Measurements from ENCODE around the gene ENTR1. TPM values are rescaled to one million over a fixed set of nuclear protein-coding genes. Genes with fewer than 3 reads are reported as not detected.

Gene ENTR1
- polyA plus RNA-seq, 2 donors: 20.1 to 24.2 TPM

DNA sequence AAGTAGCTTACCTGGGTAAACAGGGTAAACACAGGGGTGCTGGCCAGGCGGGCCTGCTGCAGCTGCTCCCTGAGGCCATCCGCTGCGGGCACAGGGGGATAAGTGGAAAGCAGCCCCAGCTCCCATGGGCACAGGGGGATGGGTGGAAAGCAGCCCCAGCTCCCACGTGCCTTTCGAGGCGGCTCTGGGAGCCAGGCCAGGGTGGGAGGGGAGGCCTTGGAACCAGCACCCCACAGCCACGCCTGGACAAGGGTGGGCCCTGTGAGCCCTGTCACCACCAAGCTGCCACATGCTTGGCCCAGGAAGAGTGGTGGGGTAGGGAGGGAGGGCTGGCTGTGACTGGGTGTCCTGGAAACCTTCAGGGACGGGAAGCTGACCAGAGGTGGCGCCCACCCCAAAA is 29.1 kb downstream of the ENTR1 start:
- no peaks in the 10 kb centered on the region for H3K9me3 ChIP-seq (ENCODE audit: control insufficient read depth in 2 of 2, insufficient read depth in 1 of 2, low read depth in 1 of 2, low read length in 1 of 2)
- 75 to 83% methylated on average over 9 of the region's 9 CpGs for WGBS, 2 donors
- peaks cover 14 to 52% of the 10 kb centered on the region in 2 donors for H3K36me3 ChIP-seq (ENCODE audit: control insufficient read depth in 2 of 2, insufficient read depth in 2 of 2, low read length in 1 of 2)
- H3K27me3 ChIP-seq (ENCODE audit: control insufficient read depth in 1 of 2, insufficient read depth in 2 of 2, low read length in 2 of 2): no peaks in the 10 kb centered on the region
- no peak overlapping the region for H3K27ac ChIP-seq (ENCODE audit: low read depth in 2 of 2, low read length in 1 of 2)
- no peaks in the 10 kb centered on the region for H3K4me1 ChIP-seq (ENCODE audit: control insufficient read depth in 2 of 2, insufficient read depth in 2 of 2, low read length in 1 of 2)
- no peak overlapping the region for H3K4me3 ChIP-seq (ENCODE audit: low read depth in 1 of 2, low read length in 2 of 2)

DNA sequence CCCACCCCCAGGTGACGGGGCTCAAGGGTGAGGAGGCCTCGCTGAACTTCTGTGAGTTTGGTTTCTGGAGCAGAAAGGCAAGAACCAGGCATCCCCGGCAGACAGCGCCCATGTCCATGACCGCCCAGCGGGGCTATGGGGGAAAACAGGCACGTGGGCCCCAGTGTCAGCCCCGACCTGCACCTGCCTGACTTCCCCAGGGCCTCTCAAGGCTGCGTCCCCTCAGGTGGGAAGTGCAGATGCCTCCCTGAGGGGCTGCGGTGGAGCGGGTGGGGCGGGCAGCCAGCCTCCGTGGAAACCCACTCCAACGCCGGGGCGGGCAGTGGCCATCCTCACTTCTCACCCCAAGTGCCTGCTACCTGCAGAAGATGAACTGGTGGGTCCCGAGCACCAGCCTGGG is 30.0 kb downstream of the ENTR1 start:
- Histone ChIP-seq H3K4me1 (ENCODE audit: control insufficient read depth in 2 of 2, insufficient read depth in 2 of 2, low read length in 1 of 2) (no peaks in the 10 kb centered on the region), H3K27ac (ENCODE audit: low read depth in 2 of 2, low read length in 1 of 2) (no peak overlapping the region), H3K36me3 (ENCODE audit: control insufficient read depth in 2 of 2, insufficient read depth in 2 of 2, low read length in 1 of 2) (peaks cover 14 to 52% of the 10 kb centered on the region in 2 donors), H3K27me3 (ENCODE audit: control insufficient read depth in 1 of 2, insufficient read depth in 2 of 2, low read length in 2 of 2) (no peaks in the 10 kb centered on the region), H3K4me3 (ENCODE audit: low read depth in 1 of 2, low read length in 2 of 2) (no peak overlapping the region), H3K9me3 (ENCODE audit: control insufficient read depth in 2 of 2, insufficient read depth in 1 of 2, low read depth in 1 of 2, low read length in 1 of 2) (no peaks in the 10 kb centered on the region)
- 92 to 93% methylated on average over 17 of the region's 17 CpGs for WGBS, 2 donors

DNA sequence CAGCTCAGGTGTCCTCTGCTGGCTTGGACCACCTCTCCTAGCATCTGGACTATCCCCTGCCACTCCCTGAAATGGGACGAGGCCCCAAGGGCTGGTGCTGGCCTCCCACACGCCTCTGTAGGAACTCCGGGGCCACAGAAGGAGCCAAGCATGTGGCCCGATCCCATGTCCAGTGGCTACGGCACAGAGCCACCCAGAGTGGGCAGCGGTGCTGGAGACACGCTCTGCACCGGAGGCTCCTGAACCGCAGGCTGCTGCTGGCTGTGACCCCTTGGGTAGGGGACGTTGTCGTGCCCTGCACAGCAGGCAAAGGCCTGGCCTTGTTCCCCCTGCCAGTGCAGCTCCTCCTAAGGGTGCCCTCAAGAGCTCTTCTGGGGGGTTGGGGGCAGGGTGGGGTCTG is 30.5 kb downstream of the ENTR1 start:
- no peaks in the 10 kb centered on the region for H3K27me3 ChIP-seq (ENCODE audit: control insufficient read depth in 1 of 2, insufficient read depth in 2 of 2, low read length in 2 of 2)
- no peak overlapping the region for H3K27ac ChIP-seq (ENCODE audit: low read depth in 2 of 2, low read length in 1 of 2)
- H3K4me1 ChIP-seq (ENCODE audit: control insufficient read depth in 2 of 2, insufficient read depth in 2 of 2, low read length in 1 of 2): no peaks in the 10 kb centered on the region
- no peaks in the 10 kb centered on the region for H3K9me3 ChIP-seq (ENCODE audit: control insufficient read depth in 2 of 2, insufficient read depth in 1 of 2, low read depth in 1 of 2, low read length in 1 of 2)
- no peak overlapping the region for H3K4me3 ChIP-seq (ENCODE audit: low read depth in 1 of 2, low read length in 2 of 2)
- WGBS, 2 donors: 86 to 92% methylated on average over 11 of the region's 11 CpGs
- H3K36me3 ChIP-seq (ENCODE audit: control insufficient read depth in 2 of 2, insufficient read depth in 2 of 2, low read length in 1 of 2): peaks cover 12 to 52% of the 10 kb centered on the region in 2 donors

- Histone ChIP-seq H3K4me1 (ENCODE audit: control insufficient read depth in 2 of 2, insufficient read depth in 2 of 2, low read length in 1 of 2) (no peaks in the 10 kb centered on the region), H3K36me3 (ENCODE audit: control insufficient read depth in 2 of 2, insufficient read depth in 2 of 2, low read length in 1 of 2) (peaks cover 12 to 51% of the 10 kb centered on the region in 2 donors)
These were observed 31.0 kb downstream of the ENTR1 start for GRCh38 chr9:136379401-136379800.

DNA sequence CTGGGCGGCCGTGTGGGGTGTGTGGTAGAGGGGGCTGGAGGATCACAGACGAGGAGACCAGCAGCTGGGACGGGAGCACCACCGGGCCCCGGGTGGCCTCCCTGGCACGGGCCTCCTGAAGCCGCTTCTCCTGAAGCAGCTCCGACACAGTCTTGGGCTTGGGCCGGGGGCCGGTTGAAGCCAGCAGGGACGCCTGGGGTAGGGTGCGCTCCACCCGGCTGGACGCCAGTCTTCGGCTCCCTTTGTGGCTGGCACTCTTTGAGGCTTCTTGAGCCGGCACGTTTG is 31.5 kb downstream of the ENTR1 start:
- Histone ChIP-seq H3K4me1 (ENCODE audit: control insufficient read depth in 2 of 2, insufficient read depth in 2 of 2, low read length in 1 of 2) (no peaks in the 10 kb centered on the region), H3K9me3 (ENCODE audit: control insufficient read depth in 2 of 2, insufficient read depth in 1 of 2, low read depth in 1 of 2, low read length in 1 of 2) (no peaks in the 10 kb centered on the region), H3K27ac (ENCODE audit: low read depth in 2 of 2, low read length in 1 of 2) (no peak overlapping the region), H3K4me3 (ENCODE audit: low read depth in 1 of 2, low read length in 2 of 2) (no peak overlapping the region), H3K27me3 (ENCODE audit: control insufficient read depth in 1 of 2, insufficient read depth in 2 of 2, low read length in 2 of 2) (no peaks in the 10 kb centered on the region), H3K36me3 (ENCODE audit: control insufficient read depth in 2 of 2, insufficient read depth in 2 of 2, low read length in 1 of 2) (peaks cover 9 to 47% of the 10 kb centered on the region in 2 donors)
- WGBS, 2 donors: 87 to 91% methylated on average over 15 to 18 of the region's 18 CpGs

More at GRCh38 chr9:136379401-136379800, 31.0 kb downstream of the ENTR1 start:
- H3K9me3 ChIP-seq (ENCODE audit: control insufficient read depth in 2 of 2, insufficient read depth in 1 of 2, low read depth in 1 of 2, low read length in 1 of 2): no peaks in the 10 kb centered on the region
- H3K4me3 ChIP-seq (ENCODE audit: low read depth in 1 of 2, low read length in 2 of 2): no peak overlapping the region
- WGBS, 2 donors: 93 to 94% methylated on average over 11 of the region's 11 CpGs
- H3K27me3 ChIP-seq (ENCODE audit: control insufficient read depth in 1 of 2, insufficient read depth in 2 of 2, low read length in 2 of 2): no peaks in the 10 kb centered on the region
- no peak overlapping the region for H3K27ac ChIP-seq (ENCODE audit: low read depth in 2 of 2, low read length in 1 of 2)

GRCh38 chr9:136378170-136379002 is 32.0 kb downstream of the ENTR1 start:
- peaks cover 7 to 43% of the 10 kb centered on the region in 2 donors for H3K36me3 ChIP-seq (ENCODE audit: control insufficient read depth in 2 of 2, insufficient read depth in 2 of 2, low read length in 1 of 2)
- WGBS, 2 donors: 83 to 88% methylated on average over 28 of the region's 28 CpGs

GRCh38 chr9:136377341-136378169 is 32.9 kb downstream of the ENTR1 start:
- H3K36me3 ChIP-seq (ENCODE audit: control insufficient read depth in 2 of 2, insufficient read depth in 2 of 2, low read length in 1 of 2): peaks cover 0 to 35% of the 10 kb centered on the region in 2 donors

More at GRCh38 chr9:136378170-136379002, 32.0 kb downstream of the ENTR1 start:
- Histone ChIP-seq H3K27me3 (ENCODE audit: control insufficient read depth in 1 of 2, insufficient read depth in 2 of 2, low read length in 2 of 2) (no peaks in the 10 kb centered on the region), H3K9me3 (ENCODE audit: control insufficient read depth in 2 of 2, insufficient read depth in 1 of 2, low read depth in 1 of 2, low read length in 1 of 2) (no peaks in the 10 kb centered on the region), H3K4me3 (ENCODE audit: low read depth in 1 of 2, low read length in 2 of 2) (no peak overlapping the region), H3K27ac (ENCODE audit: low read depth in 2 of 2, low read length in 1 of 2) (no peak overlapping the region), H3K4me1 (ENCODE audit: control insufficient read depth in 2 of 2, insufficient read depth in 2 of 2, low read length in 1 of 2) (peaks cover 0 to 2% of the 10 kb centered on the region in 2 donors)

GRCh38 chr9:136376457-136376856 is 34.0 kb downstream of the ENTR1 start:
- peaks cover 0 to 15% of the 10 kb centered on the region in 2 donors for H3K4me1 ChIP-seq (ENCODE audit: control insufficient read depth in 2 of 2, insufficient read depth in 2 of 2, low read length in 1 of 2)
- H3K36me3 ChIP-seq (ENCODE audit: control insufficient read depth in 2 of 2, insufficient read depth in 2 of 2, low read length in 1 of 2): peaks cover 0 to 24% of the 10 kb centered on the region in 2 donors
- H3K27me3 ChIP-seq (ENCODE audit: control insufficient read depth in 1 of 2, insufficient read depth in 2 of 2, low read length in 2 of 2): no peaks in the 10 kb centered on the region
- no peak overlapping the region for H3K27ac ChIP-seq (ENCODE audit: low read depth in 2 of 2, low read length in 1 of 2)
- no peak overlapping the region for H3K4me3 ChIP-seq (ENCODE audit: low read depth in 1 of 2, low read length in 2 of 2)
- H3K9me3 ChIP-seq (ENCODE audit: control insufficient read depth in 2 of 2, insufficient read depth in 1 of 2, low read depth in 1 of 2, low read length in 1 of 2): no peaks in the 10 kb centered on the region
- 74 to 85% methylated on average over 8 of the region's 8 CpGs for WGBS, 2 donors

More at GRCh38 chr9:136377341-136378169, 32.9 kb downstream of the ENTR1 start:
- H3K4me1 ChIP-seq (ENCODE audit: control insufficient read depth in 2 of 2, insufficient read depth in 2 of 2, low read length in 1 of 2): peaks cover 0 to 10% of the 10 kb centered on the region in 2 donors
- no peaks in the 10 kb centered on the region for H3K9me3 ChIP-seq (ENCODE audit: control insufficient read depth in 2 of 2, insufficient read depth in 1 of 2, low read depth in 1 of 2, low read length in 1 of 2)
- H3K27me3 ChIP-seq (ENCODE audit: control insufficient read depth in 1 of 2, insufficient read depth in 2 of 2, low read length in 2 of 2): no peaks in the 10 kb centered on the region
- no peak overlapping the region for H3K4me3 ChIP-seq (ENCODE audit: low read depth in 1 of 2, low read length in 2 of 2)
- 86% methylated on average over 31 to 32 of the region's 32 CpGs for WGBS, 2 donors
- H3K27ac ChIP-seq (ENCODE audit: low read depth in 2 of 2, low read length in 1 of 2): no peak overlapping the region

- peaks cover 0 to 14% of the 10 kb centered on the region in 2 donors for H3K36me3 ChIP-seq (ENCODE audit: control insufficient read depth in 2 of 2, insufficient read depth in 2 of 2, low read length in 1 of 2)
- 91% methylated on average over 12 of the region's 12 CpGs for WGBS, 2 donors
- H3K9me3 ChIP-seq (ENCODE audit: control insufficient read depth in 2 of 2, insufficient read depth in 1 of 2, low read depth in 1 of 2, low read length in 1 of 2): no peaks in the 10 kb centered on the region
These were observed 35.3 kb downstream of the ENTR1 start for GRCh38 chr9:136375096-136375495.

More at GRCh38 chr9:136375096-136375495, 35.3 kb downstream of the ENTR1 start:
- Histone ChIP-seq H3K27ac (ENCODE audit: low read depth in 2 of 2, low read length in 1 of 2) (no peak overlapping the region), H3K4me3 (ENCODE audit: low read depth in 1 of 2, low read length in 2 of 2) (no peak overlapping the region), H3K27me3 (ENCODE audit: control insufficient read depth in 1 of 2, insufficient read depth in 2 of 2, low read length in 2 of 2) (no peaks in the 10 kb centered on the region), H3K4me1 (ENCODE audit: control insufficient read depth in 2 of 2, insufficient read depth in 2 of 2, low read length in 1 of 2) (peaks cover 0 to 17% of the 10 kb centered on the region in 2 donors)

Measured in esophagus (tissue), 2 donors.